AG08395 (cell line): ENCODE data around the gene SARNP.

Experiments
- DNase-seq: peaks from one replicate; pipeline ENCODE4 v3.0.0; 2012; ENCODE audit warnings: mixed read lengths, low spot score

Gene SARNP

GRCh38 chr12:55724226-55724939, 93.1 kb downstream of the SARNP start:
- DNase-seq, result no peak

DNA sequence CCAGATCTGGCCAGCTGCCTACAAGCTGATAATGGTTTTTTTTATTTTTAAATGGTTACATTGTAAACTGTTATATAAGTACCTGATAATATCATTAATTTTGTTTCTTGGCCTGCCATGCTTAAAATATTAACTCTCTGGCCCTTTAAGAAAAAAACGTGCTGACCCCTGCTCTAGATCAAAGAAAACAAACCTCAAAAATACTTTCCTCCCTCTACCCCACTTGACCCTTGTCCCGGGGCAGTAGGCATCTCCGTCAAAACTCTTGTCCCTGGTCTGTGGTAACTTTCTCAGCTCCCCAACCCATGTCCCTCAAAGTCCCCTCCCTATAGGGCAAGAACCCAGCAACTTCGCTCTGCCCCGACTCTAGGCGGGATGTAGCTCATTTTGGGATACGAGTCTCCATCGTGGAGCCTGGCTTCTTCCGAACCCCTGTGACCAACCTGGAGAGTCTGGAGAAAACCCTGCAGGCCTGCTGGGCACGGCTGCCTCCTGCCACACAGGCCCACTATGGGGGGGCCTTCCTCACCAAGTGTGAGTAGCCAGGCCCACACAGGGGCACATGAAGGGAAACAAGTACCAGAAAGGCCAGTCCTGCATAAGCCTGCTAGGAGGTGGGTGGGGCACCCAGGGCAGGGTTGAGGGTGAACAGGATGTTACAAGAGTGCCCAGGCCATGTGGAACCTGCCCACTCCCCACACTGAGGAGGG, 93.9 kb downstream of the SARNP start:
- no peak for DNase-seq

- DNase-seq, result no peak
Observed at GRCh38 chr12:55722948-55723347, 94.6 kb downstream of the SARNP start.

- no peak for DNase-seq
Observed at GRCh38 chr12:55721601-55722213, 95.8 kb downstream of the SARNP start.

DNA sequence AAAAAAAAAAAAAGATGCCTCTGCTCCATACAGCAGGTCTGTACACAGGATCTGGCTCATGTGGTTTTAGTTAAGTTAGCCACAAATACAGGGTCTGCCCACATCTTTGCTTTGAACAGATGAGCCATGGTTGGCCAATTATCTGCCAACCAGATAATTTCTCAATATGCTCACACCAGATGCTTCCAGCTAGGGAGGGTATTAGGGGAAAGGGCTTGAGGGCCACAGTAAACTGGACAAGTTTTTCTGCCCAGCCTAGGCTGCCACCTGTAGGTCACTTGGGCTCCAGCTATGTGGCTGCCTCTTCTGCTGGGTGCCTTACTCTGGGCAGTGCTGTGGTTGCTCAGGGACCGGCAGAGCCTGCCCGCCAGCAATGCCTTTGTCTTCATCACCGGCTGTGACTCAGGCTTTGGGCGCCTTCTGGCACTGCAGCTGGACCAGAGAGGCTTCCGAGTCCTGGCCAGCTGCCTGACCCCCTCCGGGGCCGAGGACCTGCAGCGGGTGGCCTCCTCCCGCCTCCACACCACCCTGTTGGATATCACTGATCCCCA, 96.6 kb downstream of the SARNP start:
- peak; percentile 91 for DNase-seq

DNA sequence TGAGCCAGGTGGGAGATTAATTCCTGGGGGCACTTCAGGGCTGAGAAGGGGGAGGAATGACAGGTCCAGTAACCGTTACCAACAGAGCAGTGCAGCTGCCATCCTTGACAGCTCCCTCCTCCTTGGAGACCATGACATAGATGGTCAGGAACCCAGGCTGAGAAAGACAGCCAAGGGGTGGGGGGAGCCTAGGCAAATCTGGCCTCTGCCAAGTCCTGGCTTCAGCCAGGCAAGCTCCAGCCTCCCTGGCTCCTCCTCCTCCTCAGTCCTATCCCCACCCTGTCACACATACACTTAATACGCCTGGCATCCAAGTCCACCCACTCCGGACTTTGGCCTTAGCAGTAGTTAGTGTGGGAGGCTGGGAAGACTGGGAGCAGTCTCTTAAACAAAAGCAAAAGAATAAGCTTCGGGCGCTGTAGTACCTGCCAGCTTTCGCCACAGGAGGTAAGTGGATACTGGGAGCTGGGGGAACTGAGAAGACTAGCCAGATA, 97.4 kb downstream of the SARNP start, which contains the start of gene RDH5:
RDH5 (plus strand) TSS at position 323 of the 494 bp plus-strand sequence. CDS start 792 bp downstream, outside the sequence.
- peak; percentile 73 for DNase-seq

DNA sequence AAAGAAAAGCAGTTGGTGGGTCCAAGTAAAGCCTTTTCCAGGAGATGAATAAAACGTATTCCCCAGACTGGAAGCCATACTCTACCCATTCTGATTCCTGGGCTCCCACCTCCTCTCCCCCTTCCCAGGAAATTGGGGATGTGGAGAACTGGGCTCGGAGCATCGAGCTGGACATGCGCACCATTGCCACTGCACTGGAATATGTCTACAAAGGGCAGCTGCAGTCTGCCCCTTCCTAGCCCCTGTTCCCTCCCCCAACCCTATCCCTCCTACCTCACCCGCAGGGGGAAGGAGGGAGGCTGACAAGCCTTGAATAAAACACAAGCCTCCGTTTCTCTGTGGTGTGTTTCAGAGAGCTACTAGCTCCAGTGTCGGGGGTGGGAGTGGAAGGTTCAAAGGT, 98.2 kb downstream of the SARNP start:
- DNase-seq, result no peak

DNA sequence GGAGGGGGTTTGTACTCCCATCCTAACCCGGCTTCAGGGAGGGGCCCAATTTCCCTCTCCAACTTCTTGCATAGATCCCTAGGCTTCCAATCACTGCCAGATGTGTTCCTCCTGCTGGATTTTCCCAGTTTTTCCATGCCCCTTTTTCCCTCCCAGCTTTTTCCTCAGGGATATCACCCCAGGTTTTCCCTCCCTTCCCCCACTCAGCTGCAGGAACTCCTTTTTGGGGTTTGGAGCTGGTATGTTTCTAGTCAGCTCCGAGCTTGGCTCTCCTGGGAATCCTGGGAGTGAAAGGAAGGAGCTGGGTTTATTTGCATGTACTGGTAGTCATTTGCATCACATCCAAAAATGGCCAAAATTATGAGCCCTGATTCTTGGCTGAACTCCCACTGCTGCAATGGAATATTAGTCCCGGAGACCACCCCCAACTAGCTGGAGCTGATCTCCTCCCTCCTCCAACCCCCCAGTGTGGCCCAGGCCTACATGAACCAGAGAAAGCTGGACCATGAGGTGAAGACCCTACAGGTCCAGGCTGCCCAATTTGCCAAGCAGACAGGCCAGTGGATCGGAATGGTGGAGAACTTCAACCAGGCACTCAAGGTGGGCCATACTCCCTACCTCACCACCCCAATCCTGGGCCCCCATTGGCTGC, 98.8 kb downstream of the SARNP start:
- DNase-seq, result no peak

DNA sequence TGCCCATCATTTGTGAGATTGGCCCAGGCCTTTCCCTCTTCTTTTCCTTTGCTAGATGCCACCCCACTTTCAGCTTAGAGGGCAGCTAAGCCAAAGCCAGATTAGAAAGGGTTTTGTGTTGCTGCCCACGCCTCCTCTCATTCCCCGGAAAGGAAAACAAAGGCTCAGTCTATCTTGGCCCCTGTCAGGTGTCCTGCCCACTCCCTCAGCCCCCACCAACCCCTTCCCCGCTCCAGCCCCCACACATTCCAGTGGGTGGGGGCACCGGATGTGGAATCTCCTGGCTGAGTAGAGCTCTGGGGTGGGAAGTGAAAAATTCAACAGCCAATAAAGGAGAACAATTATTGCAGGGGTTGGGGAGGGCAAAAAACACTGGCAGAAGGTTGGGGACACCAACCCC, 99.5 kb downstream of the SARNP start:
- no peak for DNase-seq

- no peak for DNase-seq
Observed at GRCh38 chr12:55717011-55718007, 100.2 kb downstream of the SARNP start.

DNA sequence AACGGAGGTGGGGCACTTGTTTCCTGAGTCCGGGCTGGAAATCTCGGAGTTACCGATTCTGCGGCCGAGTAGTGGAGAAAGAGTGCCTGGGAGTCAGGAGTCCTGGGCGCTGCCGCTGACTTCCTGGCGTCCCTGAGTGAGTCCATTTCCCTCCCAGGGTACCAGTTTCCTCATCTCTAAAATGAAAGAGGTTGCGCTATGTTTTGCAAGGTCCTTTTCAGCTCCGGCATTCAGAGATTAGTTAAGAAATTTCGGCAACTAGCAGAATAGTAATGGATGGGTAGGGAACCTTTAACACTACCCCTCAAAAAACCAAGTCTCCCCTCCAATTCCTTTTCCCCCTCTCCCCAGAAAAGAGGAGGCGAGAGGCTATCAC, 101.0 kb downstream of the SARNP start:
- DNase-seq, result no peak

GRCh38 chr12:55715833-55716581, 101.5 kb downstream of the SARNP start, which contains the start of gene BLOC1S1:
Gene BLOC1S1 (plus strand): TSS chr12:55716046. CDS start chr12:55716052, 6 bp downstream.
- peak; percentile 91 for DNase-seq

DNA sequence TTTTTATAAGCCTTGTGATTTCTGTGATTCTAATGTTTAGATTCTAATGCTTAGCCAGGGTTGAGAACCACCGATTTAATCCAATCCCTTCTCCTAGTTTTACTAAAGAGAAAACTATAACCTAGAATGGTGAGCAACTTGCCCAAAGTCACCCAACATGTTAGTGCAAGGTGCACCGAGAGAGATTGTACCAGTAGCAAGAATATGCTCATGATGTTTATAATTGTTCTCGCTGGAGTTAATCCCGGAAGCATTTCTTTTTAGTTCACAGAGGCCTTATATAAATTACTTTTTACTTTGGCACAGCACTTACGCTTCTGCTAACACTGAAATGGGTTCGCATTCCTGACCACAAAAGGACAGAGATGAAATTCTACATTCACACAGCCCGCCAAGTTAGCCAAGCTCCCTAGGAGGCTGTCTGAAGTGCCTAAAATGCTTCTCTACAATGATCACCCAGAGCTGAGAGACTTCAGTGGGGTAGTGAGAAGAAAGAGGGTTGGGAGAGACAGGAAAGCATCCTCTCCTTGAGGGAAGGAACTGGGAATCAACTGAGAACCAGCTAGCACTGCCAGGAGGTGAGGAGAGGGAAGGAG, 102.3 kb downstream of the SARNP start:
- no peak for DNase-seq

- peak; percentile 89 for DNase-seq
Observed at GRCh38 chr12:55713721-55714120, 103.8 kb downstream of the SARNP start.

- DNase-seq, result no peak
Observed at GRCh38 chr12:55712700-55713415, 104.7 kb downstream of the SARNP start.

GRCh38 chr12:55711786-55712553, 105.6 kb downstream of the SARNP start:
- no peak for DNase-seq

GRCh38 chr12:55708695-55709233, 108.8 kb downstream of the SARNP start:
- DNase-seq, result no peak
